GM13977 (cell line): Measurements from ENCODE around the gene PTPRJ.

Experiments used
- DNase-seq: peaks from one replicate; pipeline ENCODE4 v3.0.0; 2012; ENCODE audit warnings: low spot score
- in situ Hi-C: fragments of 300-500 bp; cut with MboI; formaldehyde crosslinking; loops from one replicate; pipeline ENCODE4 v1.12.0; 2022; ENCODE audit warnings: low sequenced_read_pairs, low pct_unique_long_range_greater_than_20kb, mixed read lengths, inconsistent platforms; ENCODE audit not compliant: unreplicated experiment
- TF ChIP-seq, protein P1 (sequence below): IDR thresholded peaks from 2 replicates; pipeline ENCODE4 v1.5.1; 2012; ENCODE audit warnings: mild to moderate bottlenecking, control low read depth; ENCODE audit not compliant: insufficient read depth; ENCODE audit errors: extremely low read depth, missing control alignments

The PTPRJ gene

DNA sequence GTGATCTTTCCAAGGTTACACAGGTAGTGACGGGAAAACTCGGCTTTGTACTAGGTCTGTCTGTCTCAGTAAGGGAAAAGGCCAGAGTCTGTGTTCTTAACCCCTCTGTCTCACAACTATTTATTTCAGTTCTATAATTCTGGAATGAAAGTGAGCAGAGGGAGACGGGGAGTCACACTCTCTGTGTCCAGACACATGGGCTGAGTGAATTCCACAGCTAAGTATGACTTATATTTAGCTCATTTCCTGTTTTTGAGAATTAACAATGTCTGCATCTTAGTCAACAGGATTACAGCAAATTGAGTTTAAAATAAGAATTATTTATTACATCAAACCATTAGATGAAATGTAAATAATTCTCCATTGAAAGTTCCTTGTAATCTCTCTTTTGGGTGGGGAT lies 173.8 kb downstream of the PTPRJ start:
- no peak for DNase-seq
- in situ Hi-C loops, result no loop called here
- TF ChIP-seq, protein P1, sequence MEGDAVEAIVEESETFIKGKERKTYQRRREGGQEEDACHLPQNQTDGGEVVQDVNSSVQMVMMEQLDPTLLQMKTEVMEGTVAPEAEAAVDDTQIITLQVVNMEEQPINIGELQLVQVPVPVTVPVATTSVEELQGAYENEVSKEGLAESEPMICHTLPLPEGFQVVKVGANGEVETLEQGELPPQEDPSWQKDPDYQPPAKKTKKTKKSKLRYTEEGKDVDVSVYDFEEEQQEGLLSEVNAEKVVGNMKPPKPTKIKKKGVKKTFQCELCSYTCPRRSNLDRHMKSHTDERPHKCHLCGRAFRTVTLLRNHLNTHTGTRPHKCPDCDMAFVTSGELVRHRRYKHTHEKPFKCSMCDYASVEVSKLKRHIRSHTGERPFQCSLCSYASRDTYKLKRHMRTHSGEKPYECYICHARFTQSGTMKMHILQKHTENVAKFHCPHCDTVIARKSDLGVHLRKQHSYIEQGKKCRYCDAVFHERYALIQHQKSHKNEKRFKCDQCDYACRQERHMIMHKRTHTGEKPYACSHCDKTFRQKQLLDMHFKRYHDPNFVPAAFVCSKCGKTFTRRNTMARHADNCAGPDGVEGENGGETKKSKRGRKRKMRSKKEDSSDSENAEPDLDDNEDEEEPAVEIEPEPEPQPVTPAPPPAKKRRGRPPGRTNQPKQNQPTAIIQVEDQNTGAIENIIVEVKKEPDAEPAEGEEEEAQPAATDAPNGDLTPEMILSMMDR, result no peak

DNA sequence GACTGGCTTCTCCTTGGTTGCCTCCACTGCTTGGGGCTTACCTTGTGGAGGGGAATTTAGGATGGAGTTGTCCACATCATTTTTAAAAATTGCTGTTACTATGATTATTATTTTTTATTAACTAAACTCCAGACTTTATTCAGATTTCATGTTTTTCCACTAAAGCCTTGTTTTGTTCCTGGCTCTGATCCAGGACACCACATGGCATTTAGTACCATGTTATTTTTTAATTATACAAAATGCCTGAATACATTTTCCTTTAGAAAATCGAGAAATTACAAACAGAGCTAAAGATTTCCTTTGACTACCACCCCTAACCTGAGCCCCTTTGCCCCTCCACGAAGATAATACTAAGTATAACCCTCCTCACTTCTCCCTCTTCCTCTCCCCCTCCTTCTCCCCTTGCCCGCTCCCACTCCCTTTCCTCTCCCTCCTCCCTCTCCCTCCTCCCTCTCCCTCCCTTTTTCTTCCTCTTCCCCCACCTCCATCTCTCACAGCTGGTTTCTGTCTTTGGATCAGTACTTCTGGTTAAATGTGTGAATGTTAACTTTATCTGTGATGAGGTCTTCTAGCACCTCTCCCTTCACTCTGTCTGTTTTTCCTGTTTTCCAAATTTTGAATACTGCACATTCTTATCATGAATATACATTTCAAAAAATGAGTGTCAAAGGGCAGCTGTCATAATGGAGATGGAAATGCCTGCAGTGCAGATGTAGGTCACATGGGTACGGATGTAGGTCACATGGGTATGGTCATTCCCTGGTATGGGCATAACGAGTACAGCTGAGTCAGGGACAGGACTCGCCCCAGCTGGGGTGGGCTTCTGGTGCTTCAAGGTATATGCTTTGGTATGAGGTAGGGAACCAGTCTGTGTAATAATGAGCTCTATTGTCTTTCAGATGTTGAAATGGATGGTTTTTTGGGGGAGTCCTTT lies 181.9 kb downstream of the PTPRJ start:
- TF ChIP-seq, protein P1, result no peak
- in situ Hi-C loops, result no loop called here
- DNase-seq, result no peak

DNA sequence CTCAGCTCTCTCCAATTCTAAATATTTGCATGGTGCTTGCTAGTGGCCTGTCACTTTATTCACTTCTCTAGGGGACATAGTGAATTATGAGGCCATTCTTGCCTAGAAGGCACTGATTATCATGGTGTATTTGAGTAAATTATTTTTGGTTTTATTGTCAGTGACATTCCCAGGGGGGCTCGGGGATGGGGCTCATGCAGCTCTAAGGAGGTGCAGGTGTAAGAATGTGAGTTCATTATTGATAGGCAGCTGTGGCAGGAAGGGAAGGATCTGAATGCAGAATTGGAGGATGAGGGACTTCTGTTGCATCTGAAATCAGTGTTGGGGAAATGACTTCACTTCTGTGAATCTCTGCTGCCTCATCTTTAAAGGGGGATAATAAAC lies 182.5 kb downstream of the PTPRJ start:
- in situ Hi-C loops, result no loop called here
- TF ChIP-seq, protein P1, result no peak
- DNase-seq, result no peak

DNA sequence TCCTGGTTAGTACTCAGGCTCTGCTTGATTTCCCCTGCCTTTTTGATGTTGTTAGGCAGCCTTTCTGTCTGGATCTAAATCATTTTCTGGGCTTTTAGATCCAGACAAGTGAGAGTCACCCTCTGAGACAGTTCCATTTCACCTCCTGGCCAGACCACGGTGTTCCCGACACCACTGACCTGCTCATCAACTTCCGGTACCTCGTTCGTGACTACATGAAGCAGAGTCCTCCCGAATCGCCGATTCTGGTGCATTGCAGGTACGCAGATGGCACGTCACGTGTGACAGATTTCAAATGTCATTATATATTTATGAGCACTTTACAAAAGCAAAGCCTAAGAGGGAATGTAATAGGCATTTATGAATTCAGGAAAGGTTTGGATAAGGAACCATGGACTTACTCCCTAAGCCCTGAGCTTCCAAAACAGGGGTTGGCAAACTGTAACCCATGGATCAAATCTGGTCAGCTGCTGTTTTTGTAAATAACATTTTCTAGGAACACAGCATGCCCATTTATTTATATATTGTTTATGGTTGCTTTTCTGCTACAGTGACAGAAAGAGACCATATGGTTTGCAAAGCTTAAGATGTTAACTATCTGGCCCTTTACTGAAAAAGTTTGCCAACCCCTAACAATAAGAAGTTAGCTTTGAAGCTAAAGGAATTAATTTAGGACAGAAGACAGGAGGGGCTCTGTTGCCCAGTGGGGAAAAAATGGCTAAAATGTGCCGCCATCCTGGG lies 183.2 kb downstream of the PTPRJ start:
- DNase-seq, result no peak
- in situ Hi-C loops, result no loop called here
- TF ChIP-seq, protein P1, result no peak

DNA sequence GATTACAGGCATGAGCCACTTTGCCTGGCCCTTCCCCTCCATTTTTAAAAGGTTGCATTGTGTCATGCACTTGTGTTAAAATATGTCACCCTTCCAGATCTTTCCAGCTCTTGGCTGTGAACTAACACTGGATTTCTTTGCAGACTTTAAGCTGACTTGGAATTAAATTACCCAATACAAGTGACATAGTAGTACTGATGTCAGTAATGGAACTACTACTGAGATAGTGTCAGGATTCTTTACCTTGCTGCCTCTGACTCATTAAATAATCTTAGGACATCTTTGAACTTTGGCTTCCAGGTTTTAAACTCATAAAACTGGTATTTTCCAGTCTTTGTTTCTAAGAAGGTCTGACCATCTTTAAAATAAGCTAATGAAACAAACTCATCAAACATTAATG lies 184.5 kb downstream of the PTPRJ start:
- no peak for DNase-seq
- TF ChIP-seq, protein P1, result no peak
- in situ Hi-C loops, result no loop called here

DNA sequence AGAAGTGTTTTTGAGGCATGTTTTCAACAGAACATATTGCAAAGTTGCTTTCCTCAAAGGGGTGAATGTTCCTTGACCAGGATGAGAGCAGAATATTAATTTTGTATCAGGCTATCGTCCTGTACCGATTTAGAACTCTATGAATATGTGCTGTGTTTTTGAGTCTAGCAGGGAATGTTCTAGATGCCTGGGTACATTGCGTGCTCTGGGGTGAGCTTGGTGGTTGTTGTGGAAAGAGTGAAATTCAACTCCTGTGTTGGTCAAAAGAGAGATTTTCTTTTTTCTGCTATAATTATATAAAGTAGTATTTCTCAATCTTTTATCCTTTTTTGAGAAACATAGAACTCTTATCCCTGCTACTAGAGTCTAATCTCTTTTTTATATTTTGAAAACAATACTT lies 185.1 kb downstream of the PTPRJ start:
- no peak for DNase-seq
- TF ChIP-seq, protein P1, result no peak
- in situ Hi-C loops, result no loop called here
